WTC11 (cell line): ENCODE data around the gene ARHGEF9. TPM values are rescaled to one million over a fixed set of nuclear protein-coding genes. Genes with fewer than 3 reads are reported as not detected.

Experiments used
- ATAC-seq: fragments of 200-7000 bp; cut with Tn5 transposase; 2 replicates; pipeline ENCODE4 v1.10.0; 2021; ENCODE audit warnings: mild to moderate bottlenecking, moderate library complexity
- CTCF ChIA-PET: fragments of 300-600 bp; sonication (Branson Sonifier 250); formaldehyde crosslinking; loops from one replicate; lab custom pipeline; 2021; ENCODE audit warnings: antibody characterized with exemption; lab: Charles Lee
- POLR2A ChIA-PET: fragments of 350-600 bp; sonication (Branson Sonifier 250); formaldehyde crosslinking; loops from one replicate; lab custom pipeline; 2021; ENCODE audit warnings: antibody characterized with exemption; lab: Charles Lee
- DNase-seq: peaks from one replicate; pipeline ENCODE4 v3.0.0; 2021; ENCODE audit warnings: low spot score
- H3K27ac Mint-ChIP-seq: 2 replicates; pipeline ENCODE4 v1.8.0; 2021; ENCODE audit warnings: mixed read lengths
- H3K27me3 Mint-ChIP-seq: 2 replicates; pipeline ENCODE4 v1.8.0; 2021; ENCODE audit warnings: low read depth, mild to moderate bottlenecking, moderate library complexity, mixed read lengths
- H3K36me3 Mint-ChIP-seq: 2 replicates; pipeline ENCODE4 v1.8.0; 2021; ENCODE audit warnings: mixed read lengths
- H3K4me1 Mint-ChIP-seq: 2 replicates; pipeline ENCODE4 v1.8.0; 2022; ENCODE audit warnings: mixed read lengths
- H3K4me3 Mint-ChIP-seq: 2 replicates; pipeline ENCODE4 v1.8.0; 2021; ENCODE audit warnings: mild to moderate bottlenecking, moderate library complexity, mixed read lengths
- H3K9me3 Mint-ChIP-seq: 2 replicates; pipeline ENCODE4 v1.8.0; 2021; ENCODE audit warnings: mixed read lengths
- ATF1 ChIP-seq: sonication (generic); formaldehyde crosslinking; IDR thresholded peaks from 2 replicates; pipeline ENCODE4 v1.8.1; 2023; ENCODE audit warnings: mild to moderate bottlenecking, moderate library complexity, missing genetic modification reagents
- CBFB ChIP-seq: sonication (generic); formaldehyde crosslinking; IDR thresholded peaks from 2 replicates; pipeline ENCODE4 v1.8.1; 2022; ENCODE audit warnings: mild to moderate bottlenecking, low read depth, missing genetic modification reagents
- FOXJ3 ChIP-seq: sonication (generic); formaldehyde crosslinking; IDR thresholded peaks from 2 replicates; pipeline ENCODE4 v1.9.0; 2021; ENCODE audit warnings: missing genetic modification reagents, mild to moderate bottlenecking, borderline replicate concordance
- PRRX2 ChIP-seq: fragments of 250-450 bp; sonication (Bioruptor Pico); IDR thresholded peaks from 2 replicates; pipeline ENCODE4 v1.8.0; 2021; ENCODE audit warnings: mild to moderate bottlenecking
- RELA ChIP-seq: sonication (generic); formaldehyde crosslinking; IDR thresholded peaks from 2 replicates; pipeline ENCODE4 v1.8.1; 2022; ENCODE audit warnings: missing genetic modification reagents, mild to moderate bottlenecking, borderline replicate concordance
- SMAD4 ChIP-seq: sonication (generic); formaldehyde crosslinking; IDR thresholded peaks from 2 replicates; pipeline ENCODE4 v1.8.0; 2022; ENCODE audit warnings: mild to moderate bottlenecking, missing genetic modification reagents
- SP1 ChIP-seq: sonication (generic); formaldehyde crosslinking; conservative IDR thresholded peaks from 2 replicates; pipeline ENCODE4 v1.8.1; 2022; ENCODE audit warnings: missing genetic modification reagents
- TCF7 ChIP-seq: sonication (generic); formaldehyde crosslinking; IDR thresholded peaks from 2 replicates; pipeline ENCODE4 v1.8.0; 2022; ENCODE audit warnings: mild to moderate bottlenecking, low read depth, missing genetic modification reagents, moderate library complexity
- ZNF263 ChIP-seq: sonication (generic); formaldehyde crosslinking; IDR thresholded peaks from 2 replicates; pipeline ENCODE4 v1.8.1; 2022; ENCODE audit warnings: low read depth, mild to moderate bottlenecking, moderate library complexity, missing genetic modification reagents
- ZNF396 ChIP-seq: fragments of 250-450 bp; sonication (Bioruptor Pico); IDR thresholded peaks from 2 replicates; pipeline ENCODE4 v1.8.0; 2021; ENCODE audit warnings: mild to moderate bottlenecking, moderate library complexity, borderline replicate concordance
- total RNA-seq: library from RNA; stranded (reverse); gene quantifications from 3 replicates; pipeline ENCODE4 v1.2.3, GENCODE V29; 2021
- TF ChIP-seq, protein P1 (sequence below): sonication (generic); formaldehyde crosslinking; IDR thresholded peaks from 2 replicates; pipeline ENCODE4 v1.8.0; 2023; ENCODE audit warnings: mild to moderate bottlenecking, missing genetic modification reagents
- TF ChIP-seq, protein P2 (sequence below): fragments of 250-450 bp; sonication (Bioruptor Pico); IDR thresholded peaks from 2 replicates; pipeline ENCODE4 v1.9.0; 2021; ENCODE audit warnings: mild to moderate bottlenecking
- TF ChIP-seq, protein P3 (sequence below): sonication (generic); formaldehyde crosslinking; IDR thresholded peaks from 2 replicates; pipeline ENCODE4 v1.8.1; 2023; ENCODE audit warnings: mild to moderate bottlenecking, moderate library complexity, missing genetic modification reagents
- TF ChIP-seq, protein P4 (sequence below): sonication (generic); formaldehyde crosslinking; IDR thresholded peaks from 2 replicates; pipeline ENCODE4 v1.8.0; 2022; ENCODE audit warnings: mild to moderate bottlenecking, missing genetic modification reagents
- TF ChIP-seq, protein P5 (sequence below): fragments of 200-600 bp; IDR thresholded peaks from 2 replicates; pipeline ENCODE4 v1.8.0; 2022; ENCODE audit warnings: antibody characterized with exemption
- TF ChIP-seq, protein P6 (sequence below): sonication (generic); formaldehyde crosslinking; IDR thresholded peaks from 2 replicates; pipeline ENCODE4 v1.8.0; 2023; ENCODE audit warnings: missing genetic modification reagents
- TF ChIP-seq, protein P7 (sequence below): sonication (generic); formaldehyde crosslinking; IDR thresholded peaks from 2 replicates; pipeline ENCODE4 v1.8.1; 2023; ENCODE audit warnings: mild to moderate bottlenecking, missing genetic modification reagents
- TF ChIP-seq, protein P8 (sequence below): sonication (generic); formaldehyde crosslinking; IDR thresholded peaks from 2 replicates; pipeline ENCODE4 v1.8.1; 2022; ENCODE audit warnings: low read depth, mild to moderate bottlenecking, moderate library complexity, missing genetic modification reagents, borderline replicate concordance
- TF ChIP-seq, protein P9 (sequence below): sonication (generic); formaldehyde crosslinking; IDR thresholded peaks from 2 replicates; pipeline ENCODE4 v1.8.0; 2022; ENCODE audit warnings: mild to moderate bottlenecking, missing genetic modification reagents

The ARHGEF9 gene
- total RNA-seq, 1 experiment from 2014 or later = 32.1 TPM

DNA sequence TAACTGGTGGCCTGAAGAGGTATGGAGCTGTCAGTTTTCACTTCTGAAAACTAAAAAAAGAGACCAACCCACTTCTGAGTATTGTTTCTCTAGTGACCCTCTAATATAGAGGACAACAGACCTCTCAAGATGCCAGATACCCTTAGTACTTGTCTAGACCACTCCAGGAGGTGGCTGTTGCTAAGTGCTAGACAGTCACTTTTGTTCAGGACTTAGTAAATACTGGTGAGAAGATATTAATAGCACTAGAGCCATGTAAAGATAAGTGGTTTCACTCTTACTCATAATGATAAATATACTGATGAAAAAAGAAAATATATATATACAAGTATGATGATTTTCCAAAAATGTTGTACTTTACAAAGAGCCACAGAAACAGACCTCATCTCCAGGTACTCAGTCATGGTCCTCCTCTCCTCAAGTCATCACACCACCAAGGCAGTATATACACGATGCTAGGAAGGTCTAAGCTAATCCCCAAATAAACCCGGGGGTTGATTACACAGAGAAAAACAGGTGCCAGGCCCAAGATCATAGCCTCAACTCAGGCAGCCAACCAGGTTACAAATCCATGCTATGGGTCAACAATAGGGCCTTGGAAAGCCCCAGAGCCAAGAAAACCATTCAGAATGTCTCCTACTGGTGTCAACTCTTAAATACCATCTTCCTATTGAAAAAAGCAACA lies 66.9 kb downstream of the ARHGEF9 start (continued):
- TF ChIP-seq, protein P1, sequence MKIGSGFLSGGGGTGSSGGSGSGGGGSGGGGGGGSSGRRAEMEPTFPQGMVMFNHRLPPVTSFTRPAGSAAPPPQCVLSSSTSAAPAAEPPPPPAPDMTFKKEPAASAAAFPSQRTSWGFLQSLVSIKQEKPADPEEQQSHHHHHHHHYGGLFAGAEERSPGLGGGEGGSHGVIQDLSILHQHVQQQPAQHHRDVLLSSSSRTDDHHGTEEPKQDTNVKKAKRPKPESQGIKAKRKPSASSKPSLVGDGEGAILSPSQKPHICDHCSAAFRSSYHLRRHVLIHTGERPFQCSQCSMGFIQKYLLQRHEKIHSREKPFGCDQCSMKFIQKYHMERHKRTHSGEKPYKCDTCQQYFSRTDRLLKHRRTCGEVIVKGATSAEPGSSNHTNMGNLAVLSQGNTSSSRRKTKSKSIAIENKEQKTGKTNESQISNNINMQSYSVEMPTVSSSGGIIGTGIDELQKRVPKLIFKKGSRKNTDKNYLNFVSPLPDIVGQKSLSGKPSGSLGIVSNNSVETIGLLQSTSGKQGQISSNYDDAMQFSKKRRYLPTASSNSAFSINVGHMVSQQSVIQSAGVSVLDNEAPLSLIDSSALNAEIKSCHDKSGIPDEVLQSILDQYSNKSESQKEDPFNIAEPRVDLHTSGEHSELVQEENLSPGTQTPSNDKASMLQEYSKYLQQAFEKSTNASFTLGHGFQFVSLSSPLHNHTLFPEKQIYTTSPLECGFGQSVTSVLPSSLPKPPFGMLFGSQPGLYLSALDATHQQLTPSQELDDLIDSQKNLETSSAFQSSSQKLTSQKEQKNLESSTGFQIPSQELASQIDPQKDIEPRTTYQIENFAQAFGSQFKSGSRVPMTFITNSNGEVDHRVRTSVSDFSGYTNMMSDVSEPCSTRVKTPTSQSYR (CRISPR knock-in tag) = no peak
- TF ChIP-seq TCF7 (CRISPR knock-in tag) (no peak), SP1 (CRISPR knock-in tag) (no peak), SMAD4 (CRISPR knock-in tag) (no peak)

DNA sequence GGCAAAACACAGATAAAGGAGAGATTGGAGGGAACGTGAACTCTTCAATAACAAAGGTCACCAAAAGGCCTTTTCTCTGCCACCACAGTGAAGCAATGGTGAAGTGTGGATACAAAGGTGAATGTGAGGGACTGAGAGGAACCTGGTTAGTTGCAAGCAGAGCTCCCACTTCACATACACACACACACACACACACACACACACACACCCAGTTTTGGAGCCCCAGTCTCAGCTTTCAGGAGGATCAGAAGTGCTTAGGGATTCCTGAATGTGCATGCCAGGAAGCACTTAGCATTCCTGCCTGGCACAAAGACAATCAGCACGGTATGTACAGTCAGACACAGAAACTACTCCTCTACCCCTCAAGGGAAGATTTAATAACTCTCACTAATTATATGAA lies 71.5 kb downstream of the ARHGEF9 start:
- DNase-seq = peak; percentile 9
- no peak for ATAC-seq
- CTCF ChIA-PET = no interaction called here
- no peaks in the 10 kb centered on the region for H3K9me3 Mint-ChIP-seq
- no peaks in the 10 kb centered on the region for H3K27me3 Mint-ChIP-seq
- H3K27ac Mint-ChIP-seq = 0 out of 2 replicates have a peak overlapping the region, but pooled peaks have one; percentile 4
- no peak overlapping the region for H3K4me3 Mint-ChIP-seq
- peaks cover 11% of the 10 kb centered on the region for H3K4me1 Mint-ChIP-seq
- peaks cover 3% of the 10 kb centered on the region; the same call in 1 of the 2 replicates for H3K36me3 Mint-ChIP-seq
- POLR2A ChIA-PET = no interaction called here
- TF ChIP-seq, protein P2, sequence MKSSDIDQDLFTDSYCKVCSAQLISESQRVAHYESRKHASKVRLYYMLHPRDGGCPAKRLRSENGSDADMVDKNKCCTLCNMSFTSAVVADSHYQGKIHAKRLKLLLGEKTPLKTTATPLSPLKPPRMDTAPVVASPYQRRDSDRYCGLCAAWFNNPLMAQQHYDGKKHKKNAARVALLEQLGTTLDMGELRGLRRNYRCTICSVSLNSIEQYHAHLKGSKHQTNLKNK (CRISPR knock-in tag) = no peak
- TF ChIP-seq, protein P3, sequence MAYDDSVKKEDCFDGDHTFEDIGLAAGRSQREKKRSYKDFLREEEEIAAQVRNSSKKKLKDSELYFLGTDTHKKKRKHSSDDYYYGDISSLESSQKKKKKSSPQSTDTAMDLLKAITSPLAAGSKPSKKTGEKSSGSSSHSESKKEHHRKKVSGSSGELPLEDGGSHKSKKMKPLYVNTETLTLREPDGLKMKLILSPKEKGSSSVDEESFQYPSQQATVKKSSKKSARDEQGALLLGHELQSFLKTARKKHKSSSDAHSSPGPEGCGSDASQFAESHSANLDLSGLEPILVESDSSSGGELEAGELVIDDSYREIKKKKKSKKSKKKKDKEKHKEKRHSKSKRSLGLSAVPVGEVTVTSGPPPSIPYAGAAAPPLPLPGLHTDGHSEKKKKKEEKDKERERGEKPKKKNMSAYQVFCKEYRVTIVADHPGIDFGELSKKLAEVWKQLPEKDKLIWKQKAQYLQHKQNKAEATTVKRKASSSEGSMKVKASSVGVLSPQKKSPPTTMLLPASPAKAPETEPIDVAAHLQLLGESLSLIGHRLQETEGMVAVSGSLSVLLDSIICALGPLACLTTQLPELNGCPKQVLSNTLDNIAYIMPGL = no peak
- no peak for TF ChIP-seq CBFB
- TF ChIP-seq, protein P4, sequence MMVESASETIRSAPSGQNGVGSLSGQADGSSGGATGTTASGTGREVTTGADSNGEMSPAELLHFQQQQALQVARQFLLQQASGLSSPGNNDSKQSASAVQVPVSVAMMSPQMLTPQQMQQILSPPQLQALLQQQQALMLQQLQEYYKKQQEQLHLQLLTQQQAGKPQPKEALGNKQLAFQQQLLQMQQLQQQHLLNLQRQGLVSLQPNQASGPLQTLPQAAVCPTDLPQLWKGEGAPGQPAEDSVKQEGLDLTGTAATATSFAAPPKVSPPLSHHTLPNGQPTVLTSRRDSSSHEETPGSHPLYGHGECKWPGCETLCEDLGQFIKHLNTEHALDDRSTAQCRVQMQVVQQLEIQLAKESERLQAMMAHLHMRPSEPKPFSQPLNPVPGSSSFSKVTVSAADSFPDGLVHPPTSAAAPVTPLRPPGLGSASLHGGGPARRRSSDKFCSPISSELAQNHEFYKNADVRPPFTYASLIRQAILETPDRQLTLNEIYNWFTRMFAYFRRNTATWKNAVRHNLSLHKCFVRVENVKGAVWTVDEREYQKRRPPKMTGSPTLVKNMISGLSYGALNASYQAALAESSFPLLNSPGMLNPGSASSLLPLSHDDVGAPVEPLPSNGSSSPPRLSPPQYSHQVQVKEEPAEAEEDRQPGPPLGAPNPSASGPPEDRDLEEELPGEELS (CRISPR knock-in tag) = no peak
- no peak for TF ChIP-seq ATF1
- TF ChIP-seq PRRX2 (CRISPR knock-in tag) = no peak
- TF ChIP-seq RELA (CRISPR knock-in tag) = no peak
- TF ChIP-seq, protein P5, sequence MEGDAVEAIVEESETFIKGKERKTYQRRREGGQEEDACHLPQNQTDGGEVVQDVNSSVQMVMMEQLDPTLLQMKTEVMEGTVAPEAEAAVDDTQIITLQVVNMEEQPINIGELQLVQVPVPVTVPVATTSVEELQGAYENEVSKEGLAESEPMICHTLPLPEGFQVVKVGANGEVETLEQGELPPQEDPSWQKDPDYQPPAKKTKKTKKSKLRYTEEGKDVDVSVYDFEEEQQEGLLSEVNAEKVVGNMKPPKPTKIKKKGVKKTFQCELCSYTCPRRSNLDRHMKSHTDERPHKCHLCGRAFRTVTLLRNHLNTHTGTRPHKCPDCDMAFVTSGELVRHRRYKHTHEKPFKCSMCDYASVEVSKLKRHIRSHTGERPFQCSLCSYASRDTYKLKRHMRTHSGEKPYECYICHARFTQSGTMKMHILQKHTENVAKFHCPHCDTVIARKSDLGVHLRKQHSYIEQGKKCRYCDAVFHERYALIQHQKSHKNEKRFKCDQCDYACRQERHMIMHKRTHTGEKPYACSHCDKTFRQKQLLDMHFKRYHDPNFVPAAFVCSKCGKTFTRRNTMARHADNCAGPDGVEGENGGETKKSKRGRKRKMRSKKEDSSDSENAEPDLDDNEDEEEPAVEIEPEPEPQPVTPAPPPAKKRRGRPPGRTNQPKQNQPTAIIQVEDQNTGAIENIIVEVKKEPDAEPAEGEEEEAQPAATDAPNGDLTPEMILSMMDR = no peak
- TF ChIP-seq, protein P6, sequence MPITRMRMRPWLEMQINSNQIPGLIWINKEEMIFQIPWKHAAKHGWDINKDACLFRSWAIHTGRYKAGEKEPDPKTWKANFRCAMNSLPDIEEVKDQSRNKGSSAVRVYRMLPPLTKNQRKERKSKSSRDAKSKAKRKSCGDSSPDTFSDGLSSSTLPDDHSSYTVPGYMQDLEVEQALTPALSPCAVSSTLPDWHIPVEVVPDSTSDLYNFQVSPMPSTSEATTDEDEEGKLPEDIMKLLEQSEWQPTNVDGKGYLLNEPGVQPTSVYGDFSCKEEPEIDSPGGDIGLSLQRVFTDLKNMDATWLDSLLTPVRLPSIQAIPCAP = no peak
- TF ChIP-seq, protein P7, sequence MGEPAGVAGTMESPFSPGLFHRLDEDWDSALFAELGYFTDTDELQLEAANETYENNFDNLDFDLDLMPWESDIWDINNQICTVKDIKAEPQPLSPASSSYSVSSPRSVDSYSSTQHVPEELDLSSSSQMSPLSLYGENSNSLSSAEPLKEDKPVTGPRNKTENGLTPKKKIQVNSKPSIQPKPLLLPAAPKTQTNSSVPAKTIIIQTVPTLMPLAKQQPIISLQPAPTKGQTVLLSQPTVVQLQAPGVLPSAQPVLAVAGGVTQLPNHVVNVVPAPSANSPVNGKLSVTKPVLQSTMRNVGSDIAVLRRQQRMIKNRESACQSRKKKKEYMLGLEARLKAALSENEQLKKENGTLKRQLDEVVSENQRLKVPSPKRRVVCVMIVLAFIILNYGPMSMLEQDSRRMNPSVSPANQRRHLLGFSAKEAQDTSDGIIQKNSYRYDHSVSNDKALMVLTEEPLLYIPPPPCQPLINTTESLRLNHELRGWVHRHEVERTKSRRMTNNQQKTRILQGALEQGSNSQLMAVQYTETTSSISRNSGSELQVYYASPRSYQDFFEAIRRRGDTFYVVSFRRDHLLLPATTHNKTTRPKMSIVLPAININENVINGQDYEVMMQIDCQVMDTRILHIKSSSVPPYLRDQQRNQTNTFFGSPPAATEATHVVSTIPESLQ (CRISPR knock-in tag) = no peak
- TF ChIP-seq, protein P8, sequence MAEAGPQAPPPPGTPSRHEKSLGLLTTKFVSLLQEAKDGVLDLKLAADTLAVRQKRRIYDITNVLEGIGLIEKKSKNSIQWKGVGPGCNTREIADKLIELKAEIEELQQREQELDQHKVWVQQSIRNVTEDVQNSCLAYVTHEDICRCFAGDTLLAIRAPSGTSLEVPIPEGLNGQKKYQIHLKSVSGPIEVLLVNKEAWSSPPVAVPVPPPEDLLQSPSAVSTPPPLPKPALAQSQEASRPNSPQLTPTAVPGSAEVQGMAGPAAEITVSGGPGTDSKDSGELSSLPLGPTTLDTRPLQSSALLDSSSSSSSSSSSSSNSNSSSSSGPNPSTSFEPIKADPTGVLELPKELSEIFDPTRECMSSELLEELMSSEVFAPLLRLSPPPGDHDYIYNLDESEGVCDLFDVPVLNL (CRISPR knock-in tag) = no peak
- TF ChIP-seq FOXJ3 (CRISPR knock-in tag) = no peak
- no peak for TF ChIP-seq ZNF263
- TF ChIP-seq ZNF396 (CRISPR knock-in tag) = no peak
- TF ChIP-seq, protein P9, sequence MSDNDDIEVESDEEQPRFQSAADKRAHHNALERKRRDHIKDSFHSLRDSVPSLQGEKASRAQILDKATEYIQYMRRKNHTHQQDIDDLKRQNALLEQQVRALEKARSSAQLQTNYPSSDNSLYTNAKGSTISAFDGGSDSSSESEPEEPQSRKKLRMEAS (CRISPR knock-in tag) = no peak
